ENCODE measurements around the gene MOAP1. TPM values are rescaled to one million over a fixed set of nuclear protein-coding genes. Genes with fewer than 3 reads are reported as not detected.

MOAP1 gene
- total RNA-seq, 4 donors from 2014 or later = 31.1 to 41.9 (median 32.2) TPM

DNA sequence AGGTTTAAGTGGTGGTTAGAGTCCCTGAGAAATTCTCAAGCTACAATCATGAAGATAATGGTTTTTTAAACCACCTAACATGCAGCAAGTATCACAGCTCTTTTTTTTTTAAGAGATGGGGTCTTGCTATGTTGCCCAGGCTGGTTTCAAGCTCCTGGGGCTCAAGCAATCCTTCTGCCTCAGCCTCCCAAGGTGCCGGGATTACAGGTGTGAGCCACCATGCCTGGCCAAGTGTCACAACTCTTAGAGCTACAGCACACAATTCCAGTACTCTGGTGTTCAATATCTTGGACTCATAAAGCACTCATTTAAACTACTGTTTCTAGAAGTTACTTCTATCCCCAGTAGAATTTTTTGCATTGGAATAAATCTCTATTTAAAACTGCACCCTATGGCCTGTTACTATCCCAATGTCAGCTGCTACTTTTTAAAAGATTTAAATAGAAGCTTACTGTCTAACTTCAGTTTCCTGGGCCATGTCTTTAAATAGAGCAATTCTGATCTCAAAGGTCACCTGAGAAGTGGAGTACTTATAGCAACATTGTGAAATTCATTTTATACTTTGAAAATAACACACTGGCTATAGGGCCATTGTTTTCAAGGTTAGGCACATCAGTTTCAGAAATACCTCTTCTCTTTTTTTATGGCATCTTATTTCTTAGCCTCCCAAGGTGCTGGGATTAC, 10.8 kb upstream of the MOAP1 start:
- no peaks in the 10 kb centered on the region for H3K9me3 ChIP-seq
- in situ Hi-C loops (cut with MboI; ENCODE audit: low sequenced_read_pairs in 4 of 4) = no loop called here
- H3K4me3 ChIP-seq = no peak overlapping the region
- H3K27me3 ChIP-seq = no peaks in the 10 kb centered on the region
- ATAC-seq = peak; percentile 77 to 85
- H3K27ac ChIP-seq = peak overlapping the region; percentile 49 to 77 (median 74)
- intact Hi-C loops (cut with DNase I; ENCODE audit: low total_unique reads) = no loop called here
- DNase-seq = no peak
- TF ChIP-seq, protein P1, sequence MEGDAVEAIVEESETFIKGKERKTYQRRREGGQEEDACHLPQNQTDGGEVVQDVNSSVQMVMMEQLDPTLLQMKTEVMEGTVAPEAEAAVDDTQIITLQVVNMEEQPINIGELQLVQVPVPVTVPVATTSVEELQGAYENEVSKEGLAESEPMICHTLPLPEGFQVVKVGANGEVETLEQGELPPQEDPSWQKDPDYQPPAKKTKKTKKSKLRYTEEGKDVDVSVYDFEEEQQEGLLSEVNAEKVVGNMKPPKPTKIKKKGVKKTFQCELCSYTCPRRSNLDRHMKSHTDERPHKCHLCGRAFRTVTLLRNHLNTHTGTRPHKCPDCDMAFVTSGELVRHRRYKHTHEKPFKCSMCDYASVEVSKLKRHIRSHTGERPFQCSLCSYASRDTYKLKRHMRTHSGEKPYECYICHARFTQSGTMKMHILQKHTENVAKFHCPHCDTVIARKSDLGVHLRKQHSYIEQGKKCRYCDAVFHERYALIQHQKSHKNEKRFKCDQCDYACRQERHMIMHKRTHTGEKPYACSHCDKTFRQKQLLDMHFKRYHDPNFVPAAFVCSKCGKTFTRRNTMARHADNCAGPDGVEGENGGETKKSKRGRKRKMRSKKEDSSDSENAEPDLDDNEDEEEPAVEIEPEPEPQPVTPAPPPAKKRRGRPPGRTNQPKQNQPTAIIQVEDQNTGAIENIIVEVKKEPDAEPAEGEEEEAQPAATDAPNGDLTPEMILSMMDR (IDR thresholded peaks at IDR 0.05 in 4 of 5, conservative IDR thresholded peaks at IDR 0.05 in 1 of 5) = no peak
- no peak for TF ChIP-seq POLR2A (IDR thresholded peaks at IDR 0.05)
- peaks cover 0 to 4% of the 10 kb centered on the region in 2 donors for H3K36me3 ChIP-seq
- H3K4me1 ChIP-seq = peaks cover 17% of the 10 kb centered on the region in 2 donors

DNA sequence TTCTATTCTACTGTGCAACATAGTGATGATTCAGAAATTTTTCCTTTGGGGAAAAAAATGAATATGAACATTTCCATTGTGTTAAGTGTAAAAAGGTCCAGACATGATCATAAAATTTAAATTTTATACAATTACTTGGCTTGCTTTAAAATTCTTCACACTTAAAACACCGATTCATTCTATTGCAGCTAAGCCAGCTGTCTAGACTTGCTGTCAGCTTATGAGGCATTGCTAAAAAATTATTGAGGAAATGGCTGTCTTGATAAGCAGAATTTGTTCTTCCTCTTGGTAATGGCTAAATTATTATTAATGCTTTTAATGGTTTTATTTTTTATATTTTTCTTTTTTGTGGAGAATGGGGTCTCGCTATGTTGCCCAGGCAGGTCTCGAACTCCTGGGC, 2.3 kb upstream of the MOAP1 start:
- intact Hi-C loops (cut with DNase I; ENCODE audit: low total_unique reads) (loop anchor here (10.0 kb wide), 3 partner anchors 172 to 442 kb away; partner anchors contain the start of genes GOLGA5 and LGMN), in situ Hi-C loops (cut with MboI; ENCODE audit: low sequenced_read_pairs in 4 of 4) (no loop called here)
- Histone ChIP-seq H3K4me3 (no peak overlapping the region), H3K36me3 (peaks cover 0 to 50% of the 10 kb centered on the region in 2 donors), H3K27ac (peak overlapping the region; percentile 91 to 100 (median 100)), H3K4me1 (peaks cover 21 to 28% of the 10 kb centered on the region in 2 donors), H3K27me3 (no peaks in the 10 kb centered on the region), H3K9me3 (no peaks in the 10 kb centered on the region)
- DNase-seq (no peak), ATAC-seq (no peak)
- TF ChIP-seq, protein P1 (IDR thresholded peaks at IDR 0.05 in 4 of 5, conservative IDR thresholded peaks at IDR 0.05 in 1 of 5) = no peak
- no peak for TF ChIP-seq POLR2A (IDR thresholded peaks at IDR 0.05)

DNA sequence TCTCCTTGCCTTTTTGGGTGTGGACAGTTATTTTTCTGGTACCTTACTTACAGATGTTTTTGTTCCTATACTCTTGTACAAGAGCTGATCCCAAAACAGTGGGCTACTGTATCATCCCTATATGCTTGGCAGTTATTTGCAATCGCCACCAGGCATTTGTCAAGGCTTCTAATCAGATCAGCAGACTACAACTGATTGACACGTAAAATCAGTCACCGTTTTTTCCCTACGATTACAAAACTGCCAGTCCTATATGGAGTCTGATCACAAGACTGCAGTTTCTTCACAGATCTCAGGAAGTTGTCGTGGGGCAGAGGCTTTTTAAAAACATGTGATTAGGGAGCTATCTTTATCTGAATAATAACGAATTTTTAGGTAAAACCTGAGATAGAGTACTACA, 1.8 kb upstream of the MOAP1 start:
- ATAC-seq (no peak), DNase-seq (no peak)
- TF ChIP-seq, protein P1 (IDR thresholded peaks at IDR 0.05 in 4 of 5, conservative IDR thresholded peaks at IDR 0.05 in 1 of 5) = no peak
- no peak for TF ChIP-seq POLR2A (IDR thresholded peaks at IDR 0.05)
- Histone ChIP-seq H3K9me3 (no peaks in the 10 kb centered on the region), H3K4me3 (no peak overlapping the region), H3K27me3 (no peaks in the 10 kb centered on the region), H3K36me3 (peaks cover 0 to 50% of the 10 kb centered on the region in 2 donors), H3K4me1 (peaks cover 21 to 28% of the 10 kb centered on the region in 2 donors), H3K27ac (peak overlapping the region; percentile 91 to 100 (median 100))
- intact Hi-C loops (cut with DNase I; ENCODE audit: low total_unique reads) (loop anchor here (10.0 kb wide), 3 partner anchors 172 to 442 kb away; partner anchors contain the start of genes GOLGA5 and LGMN), in situ Hi-C loops (cut with MboI; ENCODE audit: low sequenced_read_pairs in 4 of 4) (no loop called here)

DNA sequence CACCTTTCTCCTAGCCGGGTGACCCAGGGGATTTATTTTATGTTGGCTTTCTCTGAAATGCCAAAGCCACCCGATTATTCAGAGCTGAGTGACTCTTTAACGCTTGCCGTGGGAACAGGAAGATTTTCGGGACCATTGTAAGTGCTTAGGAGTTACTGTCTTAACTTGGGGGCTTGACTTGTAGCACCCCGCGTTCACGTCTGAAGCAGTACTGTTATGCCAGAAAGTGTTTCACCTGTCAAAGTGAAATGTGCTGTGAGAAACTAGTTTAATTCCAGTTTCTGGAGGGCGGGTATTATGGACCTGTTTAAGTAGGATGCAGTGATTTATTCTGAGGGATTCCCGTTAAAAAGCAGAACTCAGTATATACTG, 638 bp upstream of the MOAP1 start:
- ATAC-seq (peak; percentile 20 to 30), DNase-seq (no peak)
- intact Hi-C loops (cut with DNase I; ENCODE audit: low total_unique reads) = loop anchor here (2.0 to 10.0 kb wide), 5 partner anchors 71 to 441 kb away; partner anchors contain the start of genes BTBD7, GOLGA5, ITPK1 and LGMN
- peaks cover 0 to 46% of the 10 kb centered on the region in 2 donors for H3K36me3 ChIP-seq
- peaks cover 21 to 28% of the 10 kb centered on the region in 2 donors for H3K4me1 ChIP-seq
- in situ Hi-C loops (cut with MboI; ENCODE audit: low sequenced_read_pairs in 4 of 4) = no loop called here
- TF ChIP-seq POLR2A (IDR thresholded peaks at IDR 0.05) = no peak
- TF ChIP-seq, protein P1 (IDR thresholded peaks at IDR 0.05 in 4 of 5, conservative IDR thresholded peaks at IDR 0.05 in 1 of 5) = no peak
- H3K4me3 ChIP-seq = peak overlapping the region; percentile 72 to 91 (median 74)
- no peaks in the 10 kb centered on the region for H3K27me3 ChIP-seq
- H3K27ac ChIP-seq = peak overlapping the region; percentile 91 to 100 (median 100)
- H3K9me3 ChIP-seq = no peaks in the 10 kb centered on the region

Data from gastrocnemius medialis (tissue), 4 donors.